HG03442 (cell line): ENCODE measurements around the gene SACM1L.
"Not testable (repeated sequence)": the region's sequence is repeated elsewhere in the genome, so short reads cannot be mapped to it uniquely, and the experiment has no call there.

Experiments
- ATAC-seq: cut with Tn5 transposase; IDR thresholded peaks from one replicate; pipeline ENCODE4 v1.9.1; 2021; ENCODE audit warnings: mild to moderate bottlenecking, moderate library complexity; ENCODE audit not compliant: unreplicated experiment

The SACM1L gene

GRCh38 chr3:45666757-45667431 lies 22.3 kb upstream of the SACM1L start:
- ATAC-seq = no peak

DNA sequence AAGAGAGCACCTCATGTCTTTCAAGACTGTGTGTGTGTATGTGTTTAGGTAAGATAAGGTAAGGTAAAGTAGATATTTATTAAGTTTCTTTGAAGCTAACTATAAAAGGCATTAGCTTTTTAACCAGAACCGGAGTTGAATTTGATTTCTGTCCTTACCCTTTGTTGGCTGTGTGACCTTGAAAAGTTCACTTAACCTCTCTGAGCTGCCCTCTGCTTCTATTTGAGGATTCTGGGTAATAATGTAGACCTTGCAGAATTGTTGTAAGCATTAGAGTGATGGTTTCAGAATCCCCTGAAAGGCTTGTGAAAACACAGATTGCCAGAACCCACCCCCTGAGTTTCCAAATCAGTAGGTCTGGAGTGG lies 21.6 kb upstream of the SACM1L start:
- ATAC-seq = no peak

- no peak for ATAC-seq
These were observed 18.8 kb upstream of the SACM1L start for GRCh38 chr3:45670436-45670835.

GRCh38 chr3:45670991-45671390 lies 18.2 kb upstream of the SACM1L start:
- ATAC-seq = no peak

DNA sequence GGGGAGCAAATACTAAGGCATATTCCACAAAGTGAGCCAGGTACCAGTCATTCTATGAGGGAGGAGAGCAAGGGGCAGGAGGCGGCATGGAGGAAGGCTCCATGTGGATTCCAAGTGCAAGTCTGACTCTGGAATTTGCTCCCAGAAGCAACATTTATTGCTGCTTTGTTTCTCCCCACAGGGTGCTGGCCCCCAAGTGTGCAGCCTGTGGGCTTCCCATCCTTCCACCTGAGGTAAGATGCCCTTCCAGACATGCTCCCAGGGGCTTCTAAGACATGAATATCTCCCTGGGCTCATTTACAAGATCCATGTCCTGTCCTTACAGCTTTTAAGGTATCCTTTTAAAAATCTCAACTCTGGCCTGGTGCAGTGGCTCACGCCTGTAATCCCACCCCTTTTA lies 15.9 kb upstream of the SACM1L start:
- no peak for ATAC-seq

DNA sequence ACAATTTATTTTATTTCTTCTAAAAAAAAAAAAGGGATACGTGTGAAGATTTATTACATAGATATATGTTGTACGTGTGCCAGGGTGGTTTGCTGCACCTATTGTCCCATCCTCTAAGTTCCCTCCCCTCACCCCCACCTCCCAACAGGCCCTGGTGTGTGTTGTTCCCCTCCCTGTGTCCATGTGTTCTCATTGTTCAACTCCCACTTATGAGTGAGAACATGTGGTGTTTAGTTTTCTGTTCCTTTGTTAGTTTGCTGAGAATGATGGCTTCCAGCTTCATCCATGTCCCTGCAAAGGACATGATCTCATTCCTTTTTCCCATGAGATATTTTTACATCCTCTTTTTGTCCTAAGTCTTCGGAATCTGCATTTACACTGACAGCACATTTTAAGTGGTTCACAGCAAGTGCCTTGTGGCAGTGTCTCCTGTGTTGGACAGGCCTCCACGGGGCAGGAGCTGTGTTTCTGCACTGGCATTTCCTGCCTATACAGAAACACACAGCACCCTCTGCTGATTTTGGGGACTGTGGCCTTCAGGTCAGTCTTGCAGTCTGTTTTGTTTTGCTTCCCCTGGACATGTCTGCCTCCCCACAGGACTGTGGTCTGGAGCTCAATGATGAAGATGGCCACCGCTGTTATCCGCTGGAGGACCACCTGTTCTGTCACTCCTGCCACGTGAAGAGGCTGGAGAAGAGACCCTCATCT lies 12.7 kb upstream of the SACM1L start:
- ATAC-seq = no peak

GRCh38 chr3:45677033-45677446 lies 12.2 kb upstream of the SACM1L start:
- no peak for ATAC-seq

- no peak for ATAC-seq
These were observed 11.4 kb upstream of the SACM1L start for GRCh38 chr3:45677841-45678240.

DNA sequence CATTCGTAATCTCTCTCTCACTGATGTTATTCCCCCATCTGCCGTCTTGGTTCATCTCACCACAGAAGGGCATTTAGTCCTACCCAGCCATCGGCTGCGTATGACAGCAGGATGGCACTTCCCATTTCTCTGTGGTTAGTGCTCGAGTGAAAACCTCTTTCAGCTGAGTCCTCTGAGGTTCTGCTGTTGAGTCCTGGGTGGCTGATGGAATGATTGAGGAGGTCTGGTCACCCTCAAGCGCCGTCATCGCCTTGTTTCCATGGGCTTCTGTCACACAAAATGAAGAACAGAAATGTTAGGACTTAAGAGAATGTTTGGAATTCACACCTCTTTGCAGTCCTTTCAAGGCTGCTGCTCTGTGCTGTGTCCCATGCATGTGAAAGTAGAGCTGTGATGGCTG lies 9.4 kb upstream of the SACM1L start:
- no peak for ATAC-seq

- no peak for ATAC-seq
These were observed 8.0 kb upstream of the SACM1L start for GRCh38 chr3:45681221-45681620.

- no peak for ATAC-seq
These were observed 7.3 kb upstream of the SACM1L start for GRCh38 chr3:45681846-45682245.

GRCh38 chr3:45682311-45682710 lies 6.9 kb upstream of the SACM1L start:
- no peak for ATAC-seq

GRCh38 chr3:45682786-45683185 lies 6.4 kb upstream of the SACM1L start:
- ATAC-seq = no peak

DNA sequence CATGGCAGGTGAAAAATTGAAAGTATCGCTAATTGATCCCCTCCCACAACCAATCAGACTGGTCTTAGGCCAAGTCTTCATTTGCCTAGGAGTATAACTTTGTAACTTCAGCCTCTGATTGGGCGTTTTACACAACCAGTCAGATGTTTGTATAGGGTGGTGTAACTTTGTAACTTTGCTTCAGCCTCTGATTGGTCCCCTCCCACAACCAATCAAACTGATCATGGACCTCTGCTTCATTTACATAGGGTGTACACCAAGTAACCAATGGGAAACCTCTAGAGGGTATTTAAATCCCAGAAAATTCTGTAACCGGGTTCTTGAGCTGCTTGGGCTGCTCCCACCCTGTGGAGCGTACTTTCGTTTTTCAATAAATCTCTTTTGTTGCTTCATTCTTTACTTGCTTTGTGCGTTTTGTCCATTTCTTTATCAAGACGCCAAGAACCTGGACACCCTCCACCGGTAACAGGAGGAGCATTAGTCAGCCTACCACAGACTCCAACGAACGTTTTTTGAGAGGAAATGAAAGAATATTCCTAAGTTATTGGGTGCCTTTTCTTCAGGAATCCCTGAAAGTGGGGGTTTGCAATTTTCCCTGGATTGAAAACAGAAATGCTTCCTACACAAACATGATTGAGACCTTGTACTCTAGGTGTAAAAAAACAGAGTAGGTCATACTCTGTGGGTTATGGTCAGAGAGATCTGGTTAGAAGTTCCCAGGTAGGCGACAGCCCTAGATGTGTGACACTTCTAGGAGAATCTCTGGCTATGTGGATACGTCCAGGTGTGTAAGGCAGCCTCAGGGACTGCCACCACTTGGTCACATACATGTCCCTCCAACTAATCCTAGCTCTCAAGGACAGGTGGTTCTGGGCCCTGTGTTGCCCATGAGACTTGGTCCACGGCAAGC lies 5.5 kb upstream of the SACM1L start:
- ATAC-seq = no peak

DNA sequence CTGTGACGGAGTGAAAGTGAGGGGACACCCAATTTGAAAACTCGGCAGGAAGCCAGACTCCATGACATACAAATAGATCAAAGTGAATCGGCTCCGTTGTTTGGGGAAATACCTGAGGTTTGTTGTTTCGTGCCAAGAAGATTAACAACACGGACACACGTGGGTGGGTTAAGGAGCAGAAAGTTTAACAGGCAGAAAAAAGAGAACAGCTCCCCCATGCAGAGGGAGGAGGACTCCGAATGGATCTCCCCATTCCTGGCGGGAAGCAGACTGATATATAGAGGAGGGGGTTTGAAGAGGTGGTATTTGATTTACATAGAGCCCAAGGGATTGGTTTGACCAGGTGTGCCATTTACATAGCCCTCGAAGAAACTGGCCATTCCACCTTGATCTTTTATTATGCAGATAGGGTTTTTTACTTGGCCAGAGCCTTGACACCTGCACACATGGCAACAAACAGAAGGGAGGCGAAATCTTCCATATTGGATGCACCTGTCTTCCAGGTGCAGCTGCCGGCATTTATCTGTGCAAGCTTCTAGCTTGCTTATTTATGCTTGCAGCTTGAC lies 4.8 kb upstream of the SACM1L start:
- ATAC-seq = no peak

GRCh38 chr3:45685722-45686121 lies 3.5 kb upstream of the SACM1L start:
- ATAC-seq = not testable (repeated sequence)

DNA sequence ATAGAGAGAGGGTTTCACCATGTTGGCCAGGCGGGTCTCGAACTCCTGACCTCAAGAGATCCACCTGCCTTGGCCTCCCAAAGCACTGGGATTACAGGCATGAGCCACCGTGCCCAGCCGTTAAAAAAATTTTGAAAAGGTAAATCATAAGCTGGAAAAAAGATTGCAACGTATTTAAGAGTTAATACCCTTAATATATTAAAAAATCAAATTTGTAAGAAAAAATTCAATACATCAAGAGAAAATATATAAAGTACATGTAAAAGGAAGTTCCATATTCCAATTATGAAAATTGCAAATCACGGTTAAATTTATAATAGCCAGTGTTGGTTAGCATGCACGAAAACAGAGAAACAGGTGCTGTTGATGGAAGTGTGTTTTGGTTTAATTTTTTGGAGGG lies 2.3 kb upstream of the SACM1L start:
- ATAC-seq = no peak

GRCh38 chr3:45687828-45688193 lies 1.4 kb upstream of the SACM1L start:
- no peak for ATAC-seq

- no peak for ATAC-seq
These were observed 858 bp upstream of the SACM1L start for GRCh38 chr3:45688194-45688881.

DNA sequence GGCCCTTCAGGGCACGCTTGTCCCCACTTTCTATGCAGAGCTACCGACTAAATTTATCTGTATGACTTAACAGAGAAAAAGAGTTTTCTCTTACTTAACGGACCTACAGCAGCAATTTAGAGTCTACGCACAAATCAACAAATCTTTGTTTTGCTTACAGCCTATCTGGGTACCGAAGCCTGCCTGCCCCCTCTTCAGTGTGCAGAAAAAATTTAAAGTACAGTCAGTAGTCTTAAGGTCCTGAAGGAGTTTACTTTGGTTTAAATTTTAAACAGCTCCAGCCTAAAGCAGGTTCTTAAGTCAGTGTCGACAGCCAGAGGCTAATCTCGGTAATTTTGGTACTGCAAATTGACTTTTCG lies 570 bp downstream of the SACM1L start:
- no peak for ATAC-seq
